NCI-H187 treated with DMSO at 0.1 percent for 48 hours (cell line): Measurements from ENCODE around the gene EIF4G3.
"Not testable (repeated sequence)": the region's sequence is repeated elsewhere in the genome, so short reads cannot be mapped to it uniquely, and the experiment has no call there.

Source experiments
- DNase-seq: peaks from one replicate; lab custom pipeline; 2025; lab: John Stamatoyannopoulos, UW

The EIF4G3 gene, protein sequence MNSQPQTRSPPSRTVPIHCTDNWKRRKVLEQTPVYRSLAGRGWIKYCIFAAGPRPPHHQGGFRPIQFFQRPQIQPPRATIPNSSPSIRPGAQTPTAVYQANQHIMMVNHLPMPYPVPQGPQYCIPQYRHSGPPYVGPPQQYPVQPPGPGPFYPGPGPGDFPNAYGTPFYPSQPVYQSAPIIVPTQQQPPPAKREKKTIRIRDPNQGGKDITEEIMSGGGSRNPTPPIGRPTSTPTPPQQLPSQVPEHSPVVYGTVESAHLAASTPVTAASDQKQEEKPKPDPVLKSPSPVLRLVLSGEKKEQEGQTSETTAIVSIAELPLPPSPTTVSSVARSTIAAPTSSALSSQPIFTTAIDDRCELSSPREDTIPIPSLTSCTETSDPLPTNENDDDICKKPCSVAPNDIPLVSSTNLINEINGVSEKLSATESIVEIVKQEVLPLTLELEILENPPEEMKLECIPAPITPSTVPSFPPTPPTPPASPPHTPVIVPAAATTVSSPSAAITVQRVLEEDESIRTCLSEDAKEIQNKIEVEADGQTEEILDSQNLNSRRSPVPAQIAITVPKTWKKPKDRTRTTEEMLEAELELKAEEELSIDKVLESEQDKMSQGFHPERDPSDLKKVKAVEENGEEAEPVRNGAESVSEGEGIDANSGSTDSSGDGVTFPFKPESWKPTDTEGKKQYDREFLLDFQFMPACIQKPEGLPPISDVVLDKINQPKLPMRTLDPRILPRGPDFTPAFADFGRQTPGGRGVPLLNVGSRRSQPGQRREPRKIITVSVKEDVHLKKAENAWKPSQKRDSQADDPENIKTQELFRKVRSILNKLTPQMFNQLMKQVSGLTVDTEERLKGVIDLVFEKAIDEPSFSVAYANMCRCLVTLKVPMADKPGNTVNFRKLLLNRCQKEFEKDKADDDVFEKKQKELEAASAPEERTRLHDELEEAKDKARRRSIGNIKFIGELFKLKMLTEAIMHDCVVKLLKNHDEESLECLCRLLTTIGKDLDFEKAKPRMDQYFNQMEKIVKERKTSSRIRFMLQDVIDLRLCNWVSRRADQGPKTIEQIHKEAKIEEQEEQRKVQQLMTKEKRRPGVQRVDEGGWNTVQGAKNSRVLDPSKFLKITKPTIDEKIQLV (N-terminal part only)

DNA sequence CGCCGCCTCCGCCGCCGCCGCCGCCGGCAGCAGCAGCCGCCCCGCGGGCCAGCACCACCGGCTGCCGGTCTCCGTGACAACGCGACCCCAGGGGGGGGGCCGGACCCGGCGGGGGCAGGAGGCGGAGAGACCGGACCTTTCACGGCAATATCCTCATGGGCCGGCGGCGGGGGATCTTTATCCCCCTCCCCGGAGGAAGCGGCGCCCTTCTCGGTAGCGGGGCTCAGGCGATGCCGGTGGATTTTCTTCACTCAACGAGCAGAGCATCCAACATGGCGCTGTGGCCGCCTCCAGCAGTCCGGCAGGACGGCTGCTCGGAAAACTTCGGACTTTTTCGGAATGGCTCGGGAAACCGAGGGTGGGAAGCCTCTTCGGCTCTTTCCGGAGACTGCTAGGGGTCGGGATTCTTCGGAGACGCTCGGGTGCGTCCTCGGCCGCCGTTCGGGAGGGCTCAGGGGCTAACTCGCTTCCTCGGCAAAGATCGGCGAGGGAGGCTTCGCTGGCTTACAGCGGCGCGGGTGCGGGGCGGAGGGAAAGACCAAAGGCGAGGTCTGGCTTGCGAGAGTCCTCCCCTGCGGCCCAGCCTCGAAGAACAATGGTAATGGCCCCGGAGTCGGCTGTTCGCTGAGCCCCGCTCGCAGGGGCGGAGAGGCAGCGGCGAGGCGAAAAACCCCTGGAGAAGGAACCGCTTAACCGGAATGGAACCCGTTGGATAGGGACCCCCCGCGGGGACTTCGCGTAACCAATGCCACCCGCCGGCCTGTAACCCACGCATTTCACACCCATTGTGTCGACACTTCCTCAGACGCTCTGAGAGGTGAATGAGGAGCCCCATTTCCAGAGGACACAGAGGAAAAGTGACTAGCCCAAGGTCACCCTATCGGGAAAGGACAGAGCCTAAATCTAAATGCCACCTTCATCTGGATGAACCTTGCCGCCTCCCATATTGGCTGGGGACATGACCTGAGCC lies at the start of gene EIF4G3:
EIF4G3 (minus strand) TSS at position 312 of the 970 bp plus-strand sequence. CDS start 174,155 bp downstream, outside the sequence.
- DNase-seq, result peak; percentile 88

GRCh38 chr1:21225065-21225464 lies 48.4 kb upstream of the EIF4G3 start:
- no peak for DNase-seq

DNA sequence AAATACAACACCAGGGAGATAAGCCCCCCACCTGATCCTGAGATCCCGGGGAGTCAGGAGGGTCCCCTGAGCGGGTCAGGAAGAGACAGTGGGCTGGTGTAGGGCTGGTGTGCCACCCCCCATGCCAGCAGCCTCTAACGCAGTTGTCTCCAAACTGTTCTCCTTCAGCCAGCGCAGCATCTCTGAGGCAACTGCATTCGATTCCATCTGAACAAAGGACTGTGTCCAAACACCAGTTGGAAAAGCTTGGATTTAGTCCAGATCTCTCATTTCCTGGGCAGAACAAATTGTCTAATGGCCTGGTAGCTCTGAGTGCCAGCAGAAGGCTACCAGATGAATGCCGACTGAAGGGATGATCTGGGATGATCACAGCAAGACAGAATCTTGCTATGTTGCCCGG lies 44.1 kb upstream of the EIF4G3 start:
- DNase-seq, result no peak

GRCh38 chr1:21219674-21220073 lies 43.0 kb upstream of the EIF4G3 start:
- DNase-seq, result no peak

- DNase-seq, result no peak
Measured at GRCh38 chr1:21217812-21218596, 41.3 kb upstream of the EIF4G3 start.

GRCh38 chr1:21216835-21217811 lies 40.4 kb upstream of the EIF4G3 start:
- no peak for DNase-seq

DNA sequence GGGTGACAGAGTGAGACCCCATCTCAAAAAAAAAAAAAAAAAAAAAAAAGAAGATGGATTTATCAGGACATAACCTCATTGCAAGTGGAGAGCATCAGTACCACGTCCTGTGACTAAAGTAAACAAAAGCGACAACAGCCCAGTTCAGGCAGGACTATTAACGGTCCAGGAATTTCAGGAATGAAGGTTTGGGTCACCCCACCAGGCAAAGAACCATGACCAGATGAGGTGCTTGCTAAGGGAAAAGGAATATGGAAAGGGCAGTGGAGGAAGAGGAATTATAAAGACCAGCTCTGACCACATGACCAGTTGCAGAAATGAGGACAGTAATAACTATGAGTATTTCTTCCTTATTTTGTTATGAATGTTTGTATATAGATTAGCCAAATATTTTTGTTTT lies 35.4 kb upstream of the EIF4G3 start:
- DNase-seq, result no peak

DNA sequence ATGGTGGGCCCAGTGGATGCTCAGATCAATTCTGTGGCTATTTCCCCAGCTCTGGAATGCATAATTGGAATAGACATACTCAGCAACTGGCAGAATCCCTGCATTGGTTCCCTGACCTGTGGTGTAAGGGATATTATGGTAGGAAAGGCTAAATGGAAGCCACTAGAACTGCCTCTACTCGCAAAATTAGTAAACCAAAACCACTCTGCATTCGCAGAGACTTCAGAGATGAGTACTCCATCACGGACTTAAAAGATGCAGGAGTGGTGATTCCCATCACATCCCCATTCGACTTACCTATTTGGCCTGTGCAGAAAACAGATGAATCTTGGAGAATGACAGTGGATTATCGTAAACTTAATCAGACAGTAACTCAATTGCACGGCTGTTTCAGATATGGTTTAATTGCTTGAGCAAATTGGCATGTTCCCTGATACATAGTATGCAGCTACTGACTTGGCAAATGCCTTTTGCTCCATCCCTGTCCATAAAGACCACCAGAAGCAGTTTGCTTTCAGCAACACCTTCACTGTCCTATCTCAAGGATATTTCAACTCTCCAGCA lies 31.5 kb upstream of the EIF4G3 start:
- not testable (repeated sequence) for DNase-seq

GRCh38 chr1:21206117-21206516 lies 29.4 kb upstream of the EIF4G3 start:
- DNase-seq, result no peak

DNA sequence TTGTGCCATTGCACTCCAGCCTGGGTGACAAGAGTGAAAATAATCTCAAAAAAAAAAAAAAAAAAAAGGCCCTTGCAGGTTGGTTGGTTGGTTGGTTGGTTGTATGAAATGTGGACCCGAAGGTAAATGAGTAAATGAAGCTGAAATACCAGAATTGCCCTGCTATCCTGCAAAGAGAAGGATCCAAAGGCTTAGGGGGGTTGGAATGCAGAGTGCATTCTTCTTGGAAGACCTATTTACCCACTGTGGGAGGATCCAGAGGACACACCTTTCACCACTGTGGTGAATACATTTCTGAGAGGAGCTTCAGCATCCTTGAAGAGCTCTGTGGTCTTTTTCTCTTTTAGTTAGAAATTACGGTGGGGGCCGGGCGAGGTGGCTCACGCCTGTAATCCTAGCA lies 28.7 kb upstream of the EIF4G3 start:
- DNase-seq, result no peak

GRCh38 chr1:21201650-21202049 lies 25.0 kb upstream of the EIF4G3 start:
- DNase-seq, result no peak

GRCh38 chr1:21201238-21201637 lies 24.5 kb upstream of the EIF4G3 start:
- not testable (repeated sequence) for DNase-seq

GRCh38 chr1:21200767-21201166 lies 24.1 kb upstream of the EIF4G3 start:
- no peak for DNase-seq

- no peak for DNase-seq
Measured at GRCh38 chr1:21198929-21199328, 22.2 kb upstream of the EIF4G3 start.

- no peak for DNase-seq
Measured at GRCh38 chr1:21192871-21193270, 16.2 kb upstream of the EIF4G3 start.

DNA sequence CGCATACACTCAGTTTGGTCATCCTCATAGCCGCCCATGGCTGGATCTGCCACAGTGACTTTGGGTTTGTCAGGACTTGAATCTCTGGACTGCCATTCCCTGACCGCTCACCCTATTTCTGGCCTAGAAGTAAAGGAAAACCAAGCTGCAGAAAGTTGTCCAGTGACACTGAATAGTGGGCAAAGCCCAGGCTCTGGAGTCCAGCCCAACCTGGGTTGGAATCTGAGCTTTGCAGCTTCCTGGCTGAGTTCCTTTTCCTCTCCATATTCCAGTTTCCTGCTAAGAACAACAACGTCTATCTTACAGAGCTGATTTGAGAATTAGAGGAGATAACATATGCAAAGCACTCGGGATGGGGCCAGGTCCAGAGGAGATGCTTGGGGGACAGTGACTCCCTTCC lies 15.6 kb upstream of the EIF4G3 start:
- no peak for DNase-seq

- not testable (repeated sequence) for DNase-seq
Measured at GRCh38 chr1:21190771-21191170, 14.1 kb upstream of the EIF4G3 start.

DNA sequence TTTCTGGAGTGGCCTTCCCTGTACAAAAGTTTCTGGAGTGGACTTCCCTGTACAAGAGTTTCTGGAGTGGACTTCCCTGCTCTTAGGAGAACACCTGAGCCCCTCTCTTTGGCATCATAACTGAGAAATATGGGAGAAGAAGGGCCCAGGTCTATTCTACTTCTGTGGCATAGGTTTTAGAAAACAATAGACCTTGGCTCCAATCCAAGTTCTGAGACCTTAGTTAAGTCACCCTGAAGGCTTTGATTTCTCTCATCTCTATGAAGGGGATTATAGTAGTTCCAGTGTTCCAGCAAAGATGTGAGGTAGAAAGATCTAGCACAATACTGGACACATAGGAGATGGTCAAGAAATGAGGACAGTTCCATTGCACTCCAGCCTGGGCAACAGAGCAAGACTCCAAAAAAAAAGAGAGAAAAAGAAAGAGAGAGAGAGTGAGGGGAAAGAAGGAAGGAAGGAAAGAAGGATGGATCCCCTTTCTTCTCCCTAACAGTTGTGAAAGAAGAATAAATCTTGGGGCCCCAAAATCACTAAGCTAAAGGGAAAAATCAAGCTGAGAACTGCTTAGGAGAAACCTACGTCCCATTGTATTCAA lies 13.3 kb upstream of the EIF4G3 start:
- DNase-seq, result no peak

DNA sequence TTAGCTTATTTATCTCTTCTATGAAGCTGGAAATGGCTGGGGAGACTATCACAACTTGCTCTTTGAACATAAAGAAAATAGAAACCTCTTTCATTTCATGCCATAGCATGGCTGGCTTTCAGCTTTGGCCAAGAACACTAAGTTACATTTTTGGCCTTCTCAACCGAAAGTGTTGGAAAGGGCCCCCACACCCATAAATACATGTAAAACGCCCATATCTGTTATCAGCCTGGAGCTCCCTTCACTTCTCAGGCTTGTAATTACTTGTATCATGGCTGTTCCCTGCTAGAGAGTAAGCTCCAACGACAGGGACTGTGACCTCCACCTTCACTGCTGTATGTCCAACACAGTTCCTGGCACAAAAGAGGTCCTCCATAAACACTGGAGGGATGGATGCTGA lies 12.7 kb upstream of the EIF4G3 start:
- DNase-seq, result no peak
